ENCODE measurements around the gene ZBED4.

ZBED4 gene

GRCh38 chr22:49862496-49862776 is 8.8 kb downstream of the ZBED4 start:
- no peak overlapping the region for H3K27ac ChIP-seq
- TF ChIP-seq, protein P1, sequence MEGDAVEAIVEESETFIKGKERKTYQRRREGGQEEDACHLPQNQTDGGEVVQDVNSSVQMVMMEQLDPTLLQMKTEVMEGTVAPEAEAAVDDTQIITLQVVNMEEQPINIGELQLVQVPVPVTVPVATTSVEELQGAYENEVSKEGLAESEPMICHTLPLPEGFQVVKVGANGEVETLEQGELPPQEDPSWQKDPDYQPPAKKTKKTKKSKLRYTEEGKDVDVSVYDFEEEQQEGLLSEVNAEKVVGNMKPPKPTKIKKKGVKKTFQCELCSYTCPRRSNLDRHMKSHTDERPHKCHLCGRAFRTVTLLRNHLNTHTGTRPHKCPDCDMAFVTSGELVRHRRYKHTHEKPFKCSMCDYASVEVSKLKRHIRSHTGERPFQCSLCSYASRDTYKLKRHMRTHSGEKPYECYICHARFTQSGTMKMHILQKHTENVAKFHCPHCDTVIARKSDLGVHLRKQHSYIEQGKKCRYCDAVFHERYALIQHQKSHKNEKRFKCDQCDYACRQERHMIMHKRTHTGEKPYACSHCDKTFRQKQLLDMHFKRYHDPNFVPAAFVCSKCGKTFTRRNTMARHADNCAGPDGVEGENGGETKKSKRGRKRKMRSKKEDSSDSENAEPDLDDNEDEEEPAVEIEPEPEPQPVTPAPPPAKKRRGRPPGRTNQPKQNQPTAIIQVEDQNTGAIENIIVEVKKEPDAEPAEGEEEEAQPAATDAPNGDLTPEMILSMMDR (conservative IDR thresholded peaks at IDR 0.05), result no peak

DNA sequence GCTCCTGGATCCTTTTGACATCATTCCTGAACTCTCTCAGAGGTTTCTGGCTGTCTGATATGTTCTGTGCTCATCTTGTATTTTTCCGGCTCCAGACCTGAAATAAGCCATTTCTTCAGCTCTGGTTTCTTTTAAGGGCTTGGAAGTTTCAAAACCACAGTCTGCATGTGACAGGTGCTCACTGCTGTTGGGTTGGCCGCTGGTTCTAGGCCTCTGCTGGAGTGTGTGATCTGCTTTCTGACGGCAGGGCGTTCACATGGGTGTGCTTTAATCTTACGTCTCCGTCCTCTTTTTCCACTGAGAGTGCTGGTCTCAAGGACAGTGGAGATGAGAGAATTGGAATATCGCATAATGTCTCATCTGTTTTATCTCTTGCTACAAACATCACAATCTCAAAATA is 10.3 kb downstream of the ZBED4 start:
- TF ChIP-seq, protein P1 (conservative IDR thresholded peaks at IDR 0.05), result no peak
- no peak overlapping the region for H3K27ac ChIP-seq

GRCh38 chr22:49865156-49865555 is 11.5 kb downstream of the ZBED4 start:
- TF ChIP-seq, protein P1 (conservative IDR thresholded peaks at IDR 0.05), result no peak
- no peak overlapping the region for H3K27ac ChIP-seq

DNA sequence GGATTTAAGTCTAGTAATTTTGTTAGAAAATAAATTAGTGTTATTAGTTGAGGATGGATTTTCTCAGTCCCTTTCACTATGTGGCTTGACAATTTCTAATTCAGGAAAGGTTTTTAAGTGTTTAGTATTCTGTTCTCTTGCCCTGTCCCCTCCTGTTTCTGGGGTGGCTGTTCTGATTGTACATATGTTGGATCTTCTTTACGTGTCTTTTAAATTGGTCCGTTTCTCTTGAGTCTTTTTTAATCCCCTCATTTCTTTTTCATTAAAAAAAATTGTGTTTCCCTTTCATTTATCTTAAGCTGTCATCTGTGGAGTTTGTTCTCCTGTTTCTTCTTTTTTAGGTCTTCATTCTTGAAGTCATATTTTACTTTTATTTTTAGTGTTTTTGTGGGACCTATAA is 12.5 kb downstream of the ZBED4 start:
- H3K27ac ChIP-seq, result no peak overlapping the region
- TF ChIP-seq, protein P1 (conservative IDR thresholded peaks at IDR 0.05), result no peak

- TF ChIP-seq, protein P1 (conservative IDR thresholded peaks at IDR 0.05), result no peak
- H3K27ac ChIP-seq, result no peak overlapping the region
Measured at GRCh38 chr22:49866646-49867045, 13.0 kb downstream of the ZBED4 start.

DNA sequence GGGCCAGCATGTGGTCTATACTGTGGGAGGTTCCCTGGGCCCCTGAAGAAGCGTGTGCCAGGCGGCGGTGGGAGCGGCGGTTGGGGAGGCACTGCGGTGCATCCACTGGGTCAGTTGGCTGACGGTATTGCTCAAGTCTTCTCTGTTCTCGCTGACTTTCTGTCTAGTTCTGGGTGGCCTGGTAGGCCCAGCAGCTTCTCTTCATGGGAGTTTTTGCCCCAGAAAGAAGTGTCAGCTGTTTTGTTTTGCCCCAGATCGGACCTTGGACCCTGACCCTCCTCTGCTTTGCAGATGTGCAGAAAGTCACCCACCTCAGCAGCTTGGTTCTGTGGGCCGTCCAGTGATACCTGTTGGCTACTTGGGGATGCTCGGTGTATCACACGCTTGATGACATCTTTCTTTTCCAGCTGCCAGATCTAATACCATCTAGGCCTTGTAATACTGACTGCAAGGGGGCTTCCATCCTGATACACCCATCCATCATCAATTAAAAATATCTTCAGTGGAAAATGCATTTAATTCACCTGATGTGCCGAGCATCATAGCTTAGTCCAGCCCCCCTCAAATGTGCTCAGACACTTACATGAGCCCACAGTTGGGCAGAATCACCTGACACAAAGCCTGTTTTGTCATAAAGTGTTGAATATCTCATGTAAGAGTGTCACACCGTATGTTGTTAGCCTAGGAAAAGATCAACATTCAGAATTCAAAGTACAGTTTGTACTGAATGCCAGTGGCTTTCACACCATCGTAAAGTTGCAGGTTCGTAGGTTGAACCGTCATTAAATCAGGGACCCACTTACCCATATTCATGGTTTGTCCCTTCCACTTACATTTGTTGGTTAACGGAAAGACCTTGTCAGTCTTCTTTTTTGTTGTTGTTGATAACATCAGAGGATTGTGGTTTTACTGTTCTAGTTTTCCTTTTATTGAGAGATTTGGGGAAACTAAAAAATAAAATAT is 13.9 kb downstream of the ZBED4 start:
- TF ChIP-seq, protein P1 (conservative IDR thresholded peaks at IDR 0.05), result no peak
- no peak overlapping the region for H3K27ac ChIP-seq

DNA sequence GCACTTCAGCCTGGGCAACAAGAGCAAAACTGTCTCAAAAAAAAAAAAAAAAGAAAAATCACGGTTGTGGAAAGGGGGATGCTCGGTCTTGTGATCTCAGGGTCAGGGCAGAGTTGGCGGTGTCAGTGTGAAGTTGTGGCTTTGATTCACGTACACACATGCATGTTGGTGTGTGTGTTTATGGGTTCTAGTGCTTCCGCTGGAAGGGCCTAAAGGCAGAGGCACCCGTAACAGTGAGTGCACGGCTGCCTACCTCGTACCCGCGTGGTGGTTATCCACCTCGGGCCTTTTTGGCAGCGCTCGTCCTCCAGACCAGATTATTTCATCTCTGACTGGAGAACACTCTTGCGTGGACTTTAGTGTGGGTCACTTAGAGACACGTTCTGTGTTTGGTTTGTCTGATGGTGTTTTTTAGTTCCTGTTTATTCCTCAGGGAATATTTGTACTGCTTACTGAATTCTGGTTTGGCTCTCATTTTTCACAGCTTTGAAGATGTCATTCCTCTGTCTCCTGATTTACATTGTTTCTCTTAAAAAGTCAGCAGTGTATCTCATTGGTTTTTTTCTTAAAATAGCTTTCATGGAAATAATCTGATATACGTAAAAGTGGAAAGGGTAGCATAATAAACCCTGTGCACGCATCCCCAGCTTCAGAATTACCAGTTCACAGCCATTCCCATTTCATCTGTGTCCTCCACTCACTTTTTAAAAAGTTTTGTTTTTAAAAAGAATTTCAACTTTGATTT is 15.6 kb downstream of the ZBED4 start:
- no peak overlapping the region for H3K27ac ChIP-seq
- TF ChIP-seq, protein P1 (conservative IDR thresholded peaks at IDR 0.05), result no peak
